ENCODE measurements around the gene CCDC184. TPM values are rescaled to one million over a fixed set of nuclear protein-coding genes. Genes with fewer than 3 reads are reported as not detected.
"Not testable (repeated sequence)": the region's sequence is repeated elsewhere in the genome, so short reads cannot be mapped to it uniquely, and the experiment has no call there.

CCDC184 gene
- polyA plus RNA-seq, 2 of the 4 experiments (the other 2 are of a cell fraction), result 1.5 to 2.7 TPM

- CTCF ChIA-PET; DNase-seq (ENCODE audit: low read depth in 1 of 2, low spot score in 1 of 2): not testable (repeated sequence)
- WGBS (ENCODE audit: missing lambda C conversion rate), result 17% methylated on average over 3 of the region's 3 CpGs
Measured at GRCh38 chr12:48224533-48224932, 41.1 kb downstream of the CCDC184 start.

GRCh38 chr12:48231169-48231958 lies 47.9 kb downstream of the CCDC184 start:
- ATAC-seq; H3K9me3 ChIP-seq; CTCF ChIA-PET; H3K4me3 ChIP-seq; H3K4me1 ChIP-seq; H3K4me2 ChIP-seq; FAIRE-seq; DNase-seq (ENCODE audit: low read depth in 1 of 2, low spot score in 1 of 2); POLR2A ChIA-PET; H3K27ac ChIP-seq: not testable (repeated sequence)
- peak; percentile 94 for TF ChIP-seq ZC3H11A (IDR thresholded peaks at IDR 0.05)
- 76% methylated on average over 2 of the region's 2 CpGs for WGBS (ENCODE audit: missing lambda C conversion rate)

More at GRCh38 chr12:48224533-48224932, 41.1 kb downstream of the CCDC184 start:
- ATAC-seq, H3K4me3 ChIP-seq, POLR2A ChIA-PET, H3K4me2 ChIP-seq, FAIRE-seq, H3K4me1 ChIP-seq, H3K9me3 ChIP-seq, H3K27ac ChIP-seq: not testable (repeated sequence)

Other genes starting within 250 kb of the CCDC184 start
- gene TMEM106C, start 220.0 kb upstream of the CCDC184 start, polyA plus RNA-seq (2011; rRNA removed), result 236 and 331 TPM in 2 replicates
- 166 to 178 TPM (median 178 TPM) in 3 replicates for gene TMEM106C, start 220.0 kb upstream of the CCDC184 start, polyA plus RNA-seq (2017; fragmentation: RNase III; extraction: RNeasy Plus Mini Kit Qiagen cat#74134 plus additional on column Dnase treatment)
- 0.01 TPM in 1 of 2 replicates, not detected in the other for gene COL2A1, start 179.2 kb upstream of the CCDC184 start, polyA plus RNA-seq (2011; rRNA removed)
- gene COL2A1, start 179.2 kb upstream of the CCDC184 start, polyA plus RNA-seq (2017; fragmentation: RNase III; extraction: RNeasy Plus Mini Kit Qiagen cat#74134 plus additional on column Dnase treatment), result not detected in 3 replicates
- 49.2 and 49.3 TPM in 2 replicates for gene SENP1, start 77.6 kb upstream of the CCDC184 start, polyA plus RNA-seq (2011; rRNA removed)
- gene SENP1, start 77.6 kb upstream of the CCDC184 start, polyA plus RNA-seq (2017; fragmentation: RNase III; extraction: RNeasy Plus Mini Kit Qiagen cat#74134 plus additional on column Dnase treatment), result 11.9 to 16.1 TPM (median 13.9 TPM) in 3 replicates
- 43.0 and 45.5 TPM in 2 replicates for gene PFKM, start 64.3 kb upstream of the CCDC184 start, polyA plus RNA-seq (2011; rRNA removed)
- 36.2 to 42.1 TPM (median 41.1 TPM) in 3 replicates for gene PFKM, start 64.3 kb upstream of the CCDC184 start, polyA plus RNA-seq (2017; fragmentation: RNase III; extraction: RNeasy Plus Mini Kit Qiagen cat#74134 plus additional on column Dnase treatment)
- gene ASB8, start 26.1 kb upstream of the CCDC184 start, polyA plus RNA-seq (2011; rRNA removed), result 25.6 and 33.1 TPM in 2 replicates
- 16.2 to 19.1 TPM (median 17.8 TPM) in 3 replicates for gene ASB8, start 26.1 kb upstream of the CCDC184 start, polyA plus RNA-seq (2017; fragmentation: RNase III; extraction: RNeasy Plus Mini Kit Qiagen cat#74134 plus additional on column Dnase treatment)
- gene OR10AD1, start 19.6 kb downstream of the CCDC184 start, polyA plus RNA-seq (2011; rRNA removed), result not detected in 2 replicates
- not detected in 3 replicates for gene OR10AD1, start 19.6 kb downstream of the CCDC184 start, polyA plus RNA-seq (2017; fragmentation: RNase III; extraction: RNeasy Plus Mini Kit Qiagen cat#74134 plus additional on column Dnase treatment)
- gene ZNF641, start 167.3 kb downstream of the CCDC184 start, polyA plus RNA-seq (2011; rRNA removed), result 11.2 and 11.8 TPM in 2 replicates
- 6.5 to 9.1 TPM (median 7.8 TPM) in 3 replicates for gene ZNF641, start 167.3 kb downstream of the CCDC184 start, polyA plus RNA-seq (2017; fragmentation: RNase III; extraction: RNeasy Plus Mini Kit Qiagen cat#74134 plus additional on column Dnase treatment)